Measurements from ENCODE around the gene RANGRF.

RANGRF gene

DNA sequence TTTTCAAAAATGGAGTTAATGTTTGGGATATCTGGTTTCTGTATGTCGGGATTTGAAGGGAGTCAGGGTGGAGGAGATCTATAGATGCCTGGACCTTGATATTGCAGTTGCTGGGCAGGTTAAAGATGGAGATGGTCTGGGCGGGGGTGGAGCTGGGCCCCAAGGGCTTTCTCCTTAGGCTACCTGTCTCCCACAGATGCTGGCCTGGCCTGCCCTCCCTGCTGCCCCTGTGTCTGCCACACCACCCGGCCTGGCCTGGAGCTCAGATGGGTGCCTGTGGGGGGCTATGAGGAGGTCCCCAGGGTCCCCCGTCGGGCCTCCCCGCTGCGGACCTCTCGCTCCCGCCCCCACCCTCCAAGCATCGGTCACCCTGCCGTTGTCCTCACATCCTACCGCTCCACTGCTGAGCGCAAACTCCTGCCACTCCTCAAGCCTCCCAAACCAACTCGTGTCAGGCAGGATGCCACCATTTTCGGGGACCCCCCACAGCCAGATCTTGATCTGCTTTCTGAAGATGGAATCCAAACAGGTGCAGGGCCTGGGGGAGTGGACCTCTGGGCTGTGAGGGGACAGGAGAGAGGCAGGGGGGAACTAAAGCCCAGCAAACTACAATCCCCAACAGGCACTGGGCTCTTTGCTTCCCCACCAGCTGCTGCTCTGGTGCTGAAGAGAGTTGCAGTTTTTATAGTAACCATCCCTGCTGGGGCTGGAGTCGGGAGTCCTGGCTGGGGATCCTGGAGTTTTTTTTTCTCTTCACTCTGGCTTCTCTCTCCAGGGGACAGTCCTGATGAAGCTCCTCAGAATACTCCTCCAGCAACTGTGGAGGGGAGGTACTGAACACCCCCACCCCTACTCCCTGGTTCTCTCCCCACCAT is 24.5 kb downstream of the RANGRF start:
- DNase-seq = no peak

- no peak for DNase-seq
Measured at GRCh38 chr17:8314797-8315763, 26.6 kb downstream of the RANGRF start.

DNA sequence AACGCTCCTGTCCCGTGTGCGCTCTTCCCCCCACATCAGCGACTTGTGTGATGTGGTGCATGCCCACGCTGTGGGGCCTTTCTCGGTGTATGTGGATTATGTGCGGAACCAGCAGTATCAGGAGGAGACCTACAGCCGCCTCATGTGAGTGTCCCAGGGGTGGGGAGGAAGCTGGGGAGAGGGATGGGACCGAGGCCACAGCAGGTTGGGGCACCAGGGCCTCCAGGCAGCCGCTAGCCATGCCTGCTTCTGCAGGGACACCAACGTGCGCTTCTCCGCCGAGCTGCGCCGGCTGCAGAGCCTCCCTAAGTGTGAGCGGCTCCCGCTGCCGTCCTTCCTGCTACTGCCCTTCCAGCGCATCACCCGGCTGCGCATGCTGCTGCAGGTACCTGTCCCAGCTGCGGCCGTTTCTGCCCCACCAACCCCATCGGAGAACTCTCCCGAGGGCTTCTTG is 27.3 kb downstream of the RANGRF start:
- no peak for DNase-seq

DNA sequence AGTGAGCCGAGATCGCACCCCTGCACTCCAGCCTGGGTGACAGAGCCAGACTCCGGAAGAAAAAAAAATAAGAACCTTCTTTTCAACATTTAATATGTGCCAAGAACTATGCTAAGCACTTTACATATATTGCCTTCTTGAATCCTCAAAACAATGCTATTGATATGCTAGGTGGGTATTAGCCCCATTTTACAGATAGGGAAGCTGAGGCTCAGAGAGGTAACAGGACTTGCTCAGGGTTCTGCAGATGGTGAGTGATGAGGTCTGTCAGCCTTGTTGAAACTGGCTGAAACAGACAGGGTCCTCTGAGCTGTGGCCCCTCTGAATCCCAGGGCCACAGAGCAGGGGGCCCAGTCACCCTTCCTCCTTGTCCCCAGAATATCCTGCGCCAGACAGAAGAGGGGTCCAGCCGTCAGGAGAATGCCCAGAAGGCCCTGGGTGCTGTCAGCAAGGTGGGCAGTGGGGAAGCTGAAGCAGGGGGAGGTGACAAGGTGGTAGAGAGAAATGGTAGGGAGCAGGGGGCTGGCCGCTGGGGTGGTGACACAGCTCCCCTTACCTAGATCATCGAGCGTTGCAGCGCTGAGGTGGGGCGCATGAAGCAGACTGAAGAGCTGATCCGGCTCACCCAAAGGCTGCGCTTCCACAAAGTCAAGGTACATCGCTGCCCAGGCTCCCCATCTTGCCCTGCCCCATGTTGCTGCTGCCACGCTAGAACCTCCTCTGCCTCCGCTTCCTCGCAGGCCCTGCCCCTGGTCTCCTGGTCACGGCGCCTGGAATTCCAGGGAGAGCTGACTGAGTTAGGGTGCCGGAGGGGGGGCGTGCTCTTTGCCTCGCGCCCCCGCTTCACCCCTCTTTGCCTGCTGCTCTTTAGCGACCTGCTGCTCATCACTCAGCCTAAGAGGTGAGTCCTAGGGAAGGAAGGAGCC is 29.8 kb downstream of the RANGRF start:
- DNase-seq = no peak

- no peak for DNase-seq
Measured at GRCh38 chr17:8320262-8320661, 31.8 kb downstream of the RANGRF start.

GRCh38 chr17:8320990-8321389 is 32.5 kb downstream of the RANGRF start:
- no peak for DNase-seq

DNA sequence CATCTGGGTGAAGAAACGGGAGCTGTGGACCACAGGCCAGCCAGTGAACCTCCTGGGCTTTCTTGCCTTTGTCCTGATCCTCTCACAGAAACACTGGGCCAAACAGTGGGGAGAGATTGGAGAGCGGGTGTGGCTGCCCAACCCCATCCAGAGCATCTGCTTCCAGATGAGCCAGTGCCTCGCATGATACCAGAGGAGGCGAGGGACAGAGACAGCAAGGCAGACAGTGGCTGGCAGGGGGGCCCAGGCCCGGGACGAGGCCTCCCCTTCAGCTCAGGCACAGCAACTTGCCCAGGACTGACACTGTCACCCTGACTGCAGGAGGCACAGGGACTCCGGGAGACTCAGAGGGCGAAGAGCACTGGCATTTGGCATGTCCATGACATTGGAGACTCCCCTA is 33.6 kb downstream of the RANGRF start:
- no peak for DNase-seq

DNA sequence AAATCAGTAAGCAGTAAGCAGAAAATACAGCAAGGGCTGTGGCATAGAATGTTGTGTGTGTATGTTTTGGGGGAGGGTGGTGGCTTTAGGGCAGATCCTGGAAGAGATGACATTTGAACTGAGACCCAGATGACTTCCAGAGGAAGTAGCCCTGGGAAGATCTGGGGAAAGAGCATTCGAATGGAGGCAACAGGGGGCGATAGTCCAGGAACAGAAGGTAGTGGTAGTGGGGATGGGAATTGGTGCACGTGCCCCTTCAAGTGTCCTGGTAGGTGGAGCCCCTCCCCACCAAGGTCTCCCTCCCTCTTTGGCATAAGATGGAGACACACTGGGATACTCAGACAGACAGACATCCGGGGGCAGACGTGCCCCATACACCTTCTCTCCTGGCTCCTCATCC is 35.7 kb downstream of the RANGRF start:
- DNase-seq = no peak

- no peak for DNase-seq
Measured at GRCh38 chr17:8324923-8325322, 36.5 kb downstream of the RANGRF start.

- DNase-seq = peak in 11 of 56 donors; percentile 2 to 26 (median 12)
Measured at GRCh38 chr17:8326511-8327302, 38.2 kb downstream of the RANGRF start.

GRCh38 chr17:8327303-8327649 is 38.8 kb downstream of the RANGRF start:
- DNase-seq = no peak

- DNase-seq = no peak
Measured at GRCh38 chr17:8332128-8332527, 43.7 kb downstream of the RANGRF start.

DNA sequence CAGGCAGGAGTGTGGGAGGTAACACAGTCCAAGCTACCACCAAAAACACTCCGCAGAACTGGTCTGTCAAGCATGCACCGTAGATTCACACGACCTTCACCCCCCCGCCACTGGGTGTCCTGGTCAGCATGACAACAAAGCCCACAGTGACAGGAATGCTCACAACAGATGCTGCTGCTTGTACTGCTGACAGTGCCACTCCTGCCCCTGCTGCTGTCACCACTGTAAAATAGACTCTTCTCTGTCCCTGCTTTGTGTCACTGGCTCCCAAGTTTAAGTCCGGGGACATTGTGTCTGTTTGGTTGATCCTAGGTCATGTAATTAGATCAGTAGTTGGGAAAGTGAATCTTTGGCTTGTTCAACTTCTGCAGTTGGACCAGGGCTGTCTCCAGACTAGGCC is 44.2 kb downstream of the RANGRF start:
- peak in 6 of 56 donors; percentile 6 to 26 (median 14) for DNase-seq

DNA sequence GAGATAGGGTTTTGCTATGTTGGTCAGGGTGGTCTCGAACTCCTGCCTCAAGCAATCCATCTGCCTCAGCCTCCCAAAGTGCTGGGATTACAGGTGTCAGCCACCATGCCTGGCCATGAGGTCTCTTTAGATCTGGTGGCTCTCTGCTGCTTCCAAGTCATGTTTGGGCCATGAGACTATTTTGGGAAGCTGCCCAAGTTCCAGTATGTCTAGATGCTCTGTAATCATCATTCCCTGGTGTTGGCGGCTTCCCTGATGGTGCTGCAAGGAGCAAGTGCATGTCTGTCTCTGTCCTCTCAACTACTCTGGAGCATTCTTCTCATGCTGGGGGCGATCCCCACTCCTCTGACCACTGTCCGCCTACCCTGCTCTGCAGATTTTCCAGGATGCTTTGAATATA is 44.8 kb downstream of the RANGRF start:
- DNase-seq = no peak

GRCh38 chr17:8337802-8338752 is 49.6 kb downstream of the RANGRF start:
- peak in 2 of 56 donors; percentile 3 to 19 for DNase-seq

DNA sequence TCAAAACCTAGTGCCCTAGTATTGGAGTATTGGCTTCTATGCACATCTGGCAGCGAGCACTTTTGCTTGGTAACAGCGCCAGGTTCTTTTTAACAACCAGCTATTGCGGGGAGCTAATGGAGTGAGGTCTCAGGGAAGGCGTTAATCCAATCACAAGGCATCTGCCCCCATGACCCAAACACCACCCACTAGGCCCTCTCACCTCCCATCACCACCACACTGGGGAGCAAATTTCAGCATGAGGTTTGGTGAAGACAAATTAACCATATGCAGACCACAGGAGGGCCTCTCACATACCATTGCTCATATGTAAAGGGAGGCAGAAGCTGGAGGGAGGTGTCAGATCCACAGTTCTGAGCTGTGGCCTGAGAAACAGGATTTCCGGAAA is 50.3 kb downstream of the RANGRF start:
- DNase-seq = peak in 1 of 56 donors; percentile 19

DNA sequence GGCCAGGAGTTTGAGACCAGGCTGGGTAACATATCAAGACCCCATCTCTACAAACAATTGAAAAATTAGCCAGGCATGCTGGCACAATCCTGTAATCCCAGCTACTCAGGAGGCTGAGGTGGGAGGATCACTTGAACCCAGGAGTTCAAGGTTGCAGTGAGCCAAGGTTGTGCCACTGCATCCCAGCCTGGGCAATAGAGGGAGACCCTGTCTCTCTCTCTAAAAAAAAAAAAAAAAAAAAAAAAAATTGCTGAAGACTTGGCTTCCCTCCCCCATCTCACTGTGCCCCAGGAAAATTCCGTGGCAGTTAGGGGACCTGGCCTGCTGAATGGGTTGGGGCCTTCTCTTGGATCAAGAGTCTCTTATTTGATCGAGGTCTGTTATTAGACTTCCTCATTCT is 51.1 kb downstream of the RANGRF start, which contains the start of gene ODF4:
TSS of gene ODF4 (plus strand) at position 301 of the 400 bp plus-strand sequence. CDS start 212 bp downstream, outside the sequence.
- no peak for DNase-seq

Measured in amygdala (tissue), 56 donors.